Left ventricle myocardium inferior (tissue), 1 donor: ENCODE results near the gene UQCC2. TPM values are rescaled to one million over a fixed set of nuclear protein-coding genes. Genes with fewer than 3 reads are reported as not detected.

Experiments
- DNase-seq: peaks from one replicate; pipeline ENCODE4 v3.0.0-alpha.2; 2020
- H3K27ac ChIP-seq: fragments of 200-600 bp; replicated peaks from 2 replicates; pipeline ENCODE4 v1.8.0; 2021
- H3K27me3 ChIP-seq: fragments of 200-600 bp; 2 replicates; pipeline ENCODE4 v1.8.0; 2021; ENCODE audit warnings: low read depth
- H3K36me3 ChIP-seq: fragments of 200-600 bp; 2 replicates; pipeline ENCODE4 v1.8.0; 2021
- H3K4me1 ChIP-seq: fragments of 200-600 bp; 2 replicates; pipeline ENCODE4 v1.8.0; 2021
- H3K4me3 ChIP-seq: fragments of 200-600 bp; 2 replicates; pipeline ENCODE4 v1.8.0; 2021; ENCODE audit warnings: mild to moderate bottlenecking, moderate library complexity
- H3K9me3 ChIP-seq: fragments of 200-600 bp; replicated peaks from 2 replicates; pipeline ENCODE4 v1.8.0; 2021
- CTCF ChIP-seq: fragments of 200-600 bp; IDR thresholded peaks from 2 replicates; pipeline ENCODE4 v1.8.0; 2021; ENCODE audit warnings: antibody characterized with exemption, mild to moderate bottlenecking, borderline replicate concordance
- intact Hi-C: fragments of 100-400 bp; cut with micrococcal nuclease; formaldehyde crosslinking; loops from one replicate; pipeline ENCODE4 v1.11.0; 2022
- total RNA-seq: library from RNA; stranded (reverse); fragmentation: NEBNext Ultra II Directional; extraction: Animal tissue kit (Norgen Biotek cat#: 25700); gene quantifications from one replicate; pipeline ENCODE4 v1.2.1, GENCODE V29; 2021
- donor health status: DM: no; HTN: yes; CAD: no; lungs with severe emphysema.

The UQCC2 gene
- total RNA-seq, 1 donor from 2014 or later = 199 TPM

- no peak for TF ChIP-seq CTCF
- H3K27me3 ChIP-seq = no peaks in the 10 kb centered on the region
- no peak overlapping the region for H3K27ac ChIP-seq
- no peak overlapping the region for H3K4me3 ChIP-seq
- no peaks in the 10 kb centered on the region for H3K9me3 ChIP-seq
- no peaks in the 10 kb centered on the region for H3K36me3 ChIP-seq
- intact Hi-C loops = no loop called here
- no peak for DNase-seq
- peaks cover 16% of the 10 kb centered on the region for H3K4me1 ChIP-seq
Measured at GRCh38 chr6:33751771-33752645, 40.5 kb upstream of the UQCC2 start.

- Histone ChIP-seq H3K4me3 (no peak overlapping the region), H3K27ac (no peak overlapping the region), H3K27me3 (no peaks in the 10 kb centered on the region), H3K36me3 (no peaks in the 10 kb centered on the region), H3K4me1 (peaks cover 18% of the 10 kb centered on the region), H3K9me3 (no peaks in the 10 kb centered on the region)
- no peak for DNase-seq
- TF ChIP-seq CTCF = no peak
- intact Hi-C loops = no loop called here
Measured at GRCh38 chr6:33750244-33750991, 38.9 kb upstream of the UQCC2 start.

- H3K27ac ChIP-seq = no peak overlapping the region
- no peaks in the 10 kb centered on the region for H3K9me3 ChIP-seq
- no peak overlapping the region for H3K4me3 ChIP-seq
- TF ChIP-seq CTCF = no peak
- intact Hi-C loops = no loop called here
- no peaks in the 10 kb centered on the region for H3K36me3 ChIP-seq
- no peaks in the 10 kb centered on the region for H3K27me3 ChIP-seq
- H3K4me1 ChIP-seq = peaks cover 22% of the 10 kb centered on the region
- no peak for DNase-seq
Measured at GRCh38 chr6:33749401-33749800, 37.9 kb upstream of the UQCC2 start.

GRCh38 chr6:33748841-33749240 is 37.3 kb upstream of the UQCC2 start:
- no peaks in the 10 kb centered on the region for H3K27me3 ChIP-seq
- H3K4me1 ChIP-seq = peaks cover 26% of the 10 kb centered on the region
- no peak for DNase-seq
- intact Hi-C loops = no loop called here
- no peaks in the 10 kb centered on the region for H3K9me3 ChIP-seq
- H3K36me3 ChIP-seq = no peaks in the 10 kb centered on the region
- H3K27ac ChIP-seq = no peak overlapping the region
- no peak for TF ChIP-seq CTCF
- no peak overlapping the region for H3K4me3 ChIP-seq

GRCh38 chr6:33747823-33748222 is 36.3 kb upstream of the UQCC2 start:
- peak overlapping the region; percentile 95 for H3K27ac ChIP-seq
- TF ChIP-seq CTCF = no peak
- H3K4me1 ChIP-seq = peaks cover 36% of the 10 kb centered on the region
- no peak for DNase-seq
- no peaks in the 10 kb centered on the region for H3K9me3 ChIP-seq
- intact Hi-C loops = no loop called here
- H3K4me3 ChIP-seq = no peak overlapping the region
- no peaks in the 10 kb centered on the region for H3K36me3 ChIP-seq
- no peaks in the 10 kb centered on the region for H3K27me3 ChIP-seq
